Measurements from ENCODE around the gene IL25. TPM values are rescaled to one million over a fixed set of nuclear protein-coding genes. Genes with fewer than 3 reads are reported as not detected.

Gene IL25
- polyA plus RNA-seq, 1 experiment: not detected

- TF ChIP-seq, protein P1, sequence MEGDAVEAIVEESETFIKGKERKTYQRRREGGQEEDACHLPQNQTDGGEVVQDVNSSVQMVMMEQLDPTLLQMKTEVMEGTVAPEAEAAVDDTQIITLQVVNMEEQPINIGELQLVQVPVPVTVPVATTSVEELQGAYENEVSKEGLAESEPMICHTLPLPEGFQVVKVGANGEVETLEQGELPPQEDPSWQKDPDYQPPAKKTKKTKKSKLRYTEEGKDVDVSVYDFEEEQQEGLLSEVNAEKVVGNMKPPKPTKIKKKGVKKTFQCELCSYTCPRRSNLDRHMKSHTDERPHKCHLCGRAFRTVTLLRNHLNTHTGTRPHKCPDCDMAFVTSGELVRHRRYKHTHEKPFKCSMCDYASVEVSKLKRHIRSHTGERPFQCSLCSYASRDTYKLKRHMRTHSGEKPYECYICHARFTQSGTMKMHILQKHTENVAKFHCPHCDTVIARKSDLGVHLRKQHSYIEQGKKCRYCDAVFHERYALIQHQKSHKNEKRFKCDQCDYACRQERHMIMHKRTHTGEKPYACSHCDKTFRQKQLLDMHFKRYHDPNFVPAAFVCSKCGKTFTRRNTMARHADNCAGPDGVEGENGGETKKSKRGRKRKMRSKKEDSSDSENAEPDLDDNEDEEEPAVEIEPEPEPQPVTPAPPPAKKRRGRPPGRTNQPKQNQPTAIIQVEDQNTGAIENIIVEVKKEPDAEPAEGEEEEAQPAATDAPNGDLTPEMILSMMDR (IDR thresholded peaks at IDR 0.05; ENCODE audit: insufficient read depth, low read depth, low read length): no peak
- peaks cover 1% of the 10 kb centered on the region; the same call in 1 of the 2 replicates for H3K27me3 ChIP-seq (ENCODE audit: control insufficient read depth, insufficient read depth, low read length)
- H3K4me3 ChIP-seq (ENCODE audit: low read depth, low read length): no peak overlapping the region
- no peak for DNase-seq (ENCODE audit: low read depth)
- ChIA-PET CTCF (interaction anchor here (0.7 to 1.9 kb wide), 6 partner anchors 10 to 33 kb away, joined by 3 to 15 read pairs (median 3); partner anchors contain the start of gene PABPN1), POLR2A (no interaction called here)
- H3K36me3 ChIP-seq (ENCODE audit: control insufficient read depth, insufficient read depth, low read length): no peaks in the 10 kb centered on the region
These were observed 19.2 kb upstream of the IL25 start for GRCh38 chr14:23353433-23353780.

DNA sequence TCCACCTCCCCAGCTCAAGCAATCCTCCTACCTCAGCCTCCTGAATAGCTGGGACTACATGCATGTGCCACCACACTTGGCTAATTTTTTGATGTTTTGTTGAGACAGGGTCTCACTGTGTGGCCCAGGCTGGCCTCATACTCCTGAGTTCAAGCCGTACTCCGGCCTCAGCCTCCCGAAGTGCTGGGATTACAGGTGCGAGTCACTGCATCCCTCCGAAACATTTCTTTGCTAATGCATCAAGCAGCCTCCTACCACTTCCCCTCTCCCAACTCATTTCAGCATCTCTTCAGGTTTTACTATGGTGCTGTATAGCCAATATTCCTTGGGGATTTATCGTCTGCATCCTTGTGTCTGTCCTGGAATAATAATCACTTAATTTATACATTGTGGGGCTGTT is 17.6 kb upstream of the IL25 start:
- TF ChIP-seq, protein P1 (IDR thresholded peaks at IDR 0.05; ENCODE audit: insufficient read depth, low read depth, low read length): no peak
- H3K27me3 ChIP-seq (ENCODE audit: control insufficient read depth, insufficient read depth, low read length): peaks cover 1% of the 10 kb centered on the region; the same call in 1 of the 2 replicates
- H3K4me3 ChIP-seq (ENCODE audit: low read depth, low read length): no peak overlapping the region
- ChIA-PET CTCF (interaction anchor here (0.9 to 1.3 kb wide), 4 partner anchors 26 to 76 kb away, joined by 3 read pairs; partner anchors contain the start of gene PABPN1), POLR2A (no interaction called here)
- DNase-seq (ENCODE audit: low read depth): no peak
- H3K36me3 ChIP-seq (ENCODE audit: control insufficient read depth, insufficient read depth, low read length): peaks cover 3% of the 10 kb centered on the region

- DNase-seq (ENCODE audit: low read depth): no peak
- TF ChIP-seq, protein P1 (IDR thresholded peaks at IDR 0.05; ENCODE audit: insufficient read depth, low read depth, low read length): no peak
- Histone ChIP-seq H3K36me3 (ENCODE audit: control insufficient read depth, insufficient read depth, low read length) (peaks cover 3% of the 10 kb centered on the region), H3K4me3 (ENCODE audit: low read depth, low read length) (no peak overlapping the region), H3K27me3 (ENCODE audit: control insufficient read depth, insufficient read depth, low read length) (peaks cover 1% of the 10 kb centered on the region; the same call in 1 of the 2 replicates)
- ChIA-PET POLR2A (no interaction called here), CTCF (no interaction called here)
These were observed 16.7 kb upstream of the IL25 start for GRCh38 chr14:23355871-23356435.

DNA sequence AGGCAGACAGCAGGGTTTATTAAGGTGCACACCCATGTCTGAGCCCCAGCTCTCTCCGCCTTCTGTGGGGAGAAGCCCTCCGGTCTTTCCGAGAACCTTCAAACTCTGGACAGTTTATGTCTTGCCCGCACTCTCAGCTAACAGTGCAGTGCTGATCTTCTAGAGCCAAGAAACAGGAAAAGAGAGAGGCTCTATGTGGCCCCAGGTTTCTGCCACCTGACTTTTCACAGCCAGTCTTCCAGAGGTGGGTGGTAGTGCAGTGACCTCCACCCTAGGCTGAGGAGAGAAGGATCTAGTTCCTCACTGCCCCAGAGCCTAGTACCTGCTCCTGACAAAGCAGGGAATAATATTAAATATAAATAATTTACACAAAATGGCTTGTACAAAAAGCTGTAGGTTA is 15.9 kb upstream of the IL25 start:
- Histone ChIP-seq H3K36me3 (ENCODE audit: control insufficient read depth, insufficient read depth, low read length) (peaks cover 3% of the 10 kb centered on the region), H3K4me3 (ENCODE audit: low read depth, low read length) (no peak overlapping the region), H3K27me3 (ENCODE audit: control insufficient read depth, insufficient read depth, low read length) (peaks cover 1% of the 10 kb centered on the region; the same call in 1 of the 2 replicates)
- ChIA-PET POLR2A (no interaction called here), CTCF (no interaction called here)
- DNase-seq (ENCODE audit: low read depth): no peak
- TF ChIP-seq, protein P1 (IDR thresholded peaks at IDR 0.05; ENCODE audit: insufficient read depth, low read depth, low read length): no peak

GRCh38 chr14:23357261-23357660 is 15.3 kb upstream of the IL25 start:
- no peak for DNase-seq (ENCODE audit: low read depth)
- ChIA-PET CTCF (no interaction called here), POLR2A (no interaction called here)
- peaks cover 3% of the 10 kb centered on the region; the same call in 1 of the 2 replicates for H3K27me3 ChIP-seq (ENCODE audit: control insufficient read depth, insufficient read depth, low read length)
- H3K36me3 ChIP-seq (ENCODE audit: control insufficient read depth, insufficient read depth, low read length): peaks cover 3% of the 10 kb centered on the region
- H3K4me3 ChIP-seq (ENCODE audit: low read depth, low read length): no peak overlapping the region
- TF ChIP-seq, protein P1 (IDR thresholded peaks at IDR 0.05; ENCODE audit: insufficient read depth, low read depth, low read length): no peak

All from BJ (cell line).